Endometrial microvascular endothelial cells (primary cell): ENCODE results near the gene TMEM91. TPM values are rescaled to one million over a fixed set of nuclear protein-coding genes. Genes with fewer than 3 reads are reported as not detected.

Experiments
- in situ Hi-C: cut with HindIII; loops from 2 replicates; pipeline ENCODE4 v1.10.0; 2017; ENCODE audit warnings: low sequenced_read_pairs, low pct_unique_long_range_greater_than_20kb; ENCODE audit errors: inconsistent ontology term
- total RNA-seq: library from RNA; depleted of rRNA; stranded (reverse); fragments of >200 nt; gene quantifications from one replicate; pipeline ENCODE4 v1.2.3, GENCODE V29; 2015; ENCODE audit errors: inconsistent ontology term

Gene TMEM91
- total RNA-seq, 1 donor from 2014 or later = 3.2 TPM

DNA sequence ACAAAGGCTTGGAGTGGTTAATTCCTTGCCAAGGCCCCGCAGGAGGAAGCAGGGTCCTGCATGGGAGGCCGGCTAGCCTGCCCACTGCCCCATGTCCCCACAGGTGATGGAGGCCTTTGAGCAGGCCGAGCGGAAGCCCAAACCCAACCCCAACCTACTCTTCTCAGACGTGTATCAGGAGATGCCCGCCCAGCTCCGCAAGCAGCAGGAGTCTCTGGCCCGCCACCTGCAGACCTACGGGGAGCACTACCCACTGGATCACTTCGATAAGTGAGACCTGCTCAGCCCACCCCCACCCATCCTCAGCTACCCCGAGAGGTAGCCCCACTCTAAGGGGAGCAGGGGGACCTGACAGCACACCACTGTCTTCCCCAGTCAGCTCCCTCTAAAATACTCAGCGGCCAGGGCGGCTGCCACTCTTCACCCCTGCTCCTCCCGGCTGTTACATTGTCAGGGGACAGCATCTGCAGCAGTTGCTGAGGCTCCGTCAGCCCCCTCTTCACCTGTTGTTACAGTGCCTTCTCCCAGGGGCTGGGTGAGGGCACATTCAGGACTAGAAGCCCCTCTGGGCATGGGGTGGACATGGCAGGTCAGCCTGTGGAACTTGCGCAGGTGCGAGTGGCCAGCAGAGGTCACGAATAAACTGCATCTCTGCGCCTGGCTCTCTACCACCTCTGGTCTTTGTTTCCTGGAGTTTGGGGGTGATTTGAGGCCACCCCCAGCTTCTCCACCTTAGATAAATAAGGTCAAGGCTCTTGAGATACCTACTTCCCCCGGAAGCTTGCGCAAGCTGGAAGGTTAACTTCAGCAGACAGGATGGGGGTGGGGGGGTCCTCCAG is 48.2 kb downstream of the TMEM91 start:
- in situ Hi-C loops = loop anchor here (25.0 kb wide), 1 partner anchor 138 kb away; no protein-coding TSS in a partner anchor

- in situ Hi-C loops = no loop called here
Observed at GRCh38 chr19:41425174-41426115, 49.1 kb downstream of the TMEM91 start.

- in situ Hi-C loops = no loop called here
Observed at GRCh38 chr19:41426116-41426841, 49.9 kb downstream of the TMEM91 start.

DNA sequence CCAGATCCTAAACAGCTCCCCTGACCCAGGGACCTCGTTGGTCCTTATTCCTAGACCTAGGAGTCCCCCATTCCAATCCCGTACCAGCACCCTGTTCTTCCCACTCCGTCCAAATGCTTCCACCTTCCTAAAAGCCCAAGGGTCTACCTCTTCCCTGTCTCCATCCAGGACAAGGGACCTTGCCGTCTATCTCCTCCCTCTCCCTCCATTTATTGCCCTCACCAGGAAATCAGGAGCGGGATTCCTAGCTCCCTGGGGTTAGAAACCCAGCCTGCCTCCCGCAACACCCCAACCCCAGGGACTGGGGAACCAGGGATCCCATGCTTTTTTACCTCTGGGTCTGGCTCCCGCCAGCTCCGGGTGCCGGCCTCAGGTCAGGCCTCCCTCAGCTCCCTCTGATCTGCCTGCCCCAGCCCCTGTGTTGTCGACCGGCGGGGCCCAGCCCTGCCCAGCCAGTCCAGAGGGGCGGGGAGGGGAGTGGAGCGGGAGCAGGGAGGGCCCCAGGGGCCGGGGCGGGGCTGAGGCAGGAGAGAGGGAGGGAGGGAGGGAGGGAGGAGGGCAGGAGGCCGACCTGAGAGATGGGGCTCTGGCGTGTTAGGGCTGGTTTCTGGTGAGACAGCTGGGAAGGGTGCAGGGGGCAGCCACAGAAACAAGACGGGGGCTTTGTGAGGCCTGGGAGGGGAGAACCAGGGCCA is 50.8 kb downstream of the TMEM91 start, which contains the start of gene B3GNT8:
TSS of gene B3GNT8 (minus strand) at position 423 of the 695 bp plus-strand sequence. CDS start 596 bp downstream, outside the sequence.
- in situ Hi-C loops = no loop called here

GRCh38 chr19:41427647-41428480 is 51.5 kb downstream of the TMEM91 start:
- in situ Hi-C loops = no loop called here

DNA sequence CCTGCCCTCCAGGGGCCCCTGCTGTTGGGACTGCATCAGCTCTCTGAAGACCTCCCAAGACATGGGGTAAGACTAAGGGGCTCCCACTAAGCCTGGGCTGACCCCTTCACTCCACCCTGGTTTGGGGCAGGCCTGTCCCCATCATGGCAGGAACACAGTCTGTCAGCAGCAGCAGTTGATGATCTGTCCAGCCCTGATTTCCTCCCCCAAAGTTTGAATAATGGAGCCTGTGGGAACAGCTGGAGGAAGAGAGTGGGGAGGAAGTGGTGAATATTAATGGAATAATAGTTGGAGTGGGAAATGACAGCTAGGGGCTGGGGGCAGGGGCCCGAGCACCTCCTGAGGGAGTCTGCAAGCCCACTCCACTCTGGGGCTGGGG is 52.1 kb downstream of the TMEM91 start:
- in situ Hi-C loops = no loop called here

- in situ Hi-C loops = no loop called here
Observed at GRCh38 chr19:41430922-41431321, 54.6 kb downstream of the TMEM91 start.

GRCh38 chr19:41431426-41432386 is 55.4 kb downstream of the TMEM91 start:
- in situ Hi-C loops = no loop called here

DNA sequence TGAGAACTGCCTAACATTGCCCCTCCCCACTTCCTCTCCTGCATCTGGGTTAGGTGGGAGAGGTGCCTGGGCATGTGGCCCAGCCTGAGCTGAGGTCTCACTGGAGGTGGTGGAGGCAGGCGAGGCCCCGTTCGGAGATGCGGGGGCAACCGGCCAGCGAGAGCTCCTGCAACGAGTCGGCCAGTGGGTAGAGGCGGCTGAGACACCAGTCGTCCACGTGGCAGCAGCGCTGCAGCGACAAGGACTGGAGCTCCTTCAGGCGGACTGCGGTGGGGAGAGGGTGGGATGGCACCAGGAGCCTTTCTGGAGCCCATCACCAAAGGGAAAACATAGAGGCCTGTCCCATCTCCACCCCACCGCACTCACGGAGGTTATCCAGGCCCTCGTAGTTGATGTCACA is 56.8 kb downstream of the TMEM91 start:
- in situ Hi-C loops = no loop called here

Other genes with a start within 250 kb of the TMEM91 start
- 7.0 TPM for gene CYP2S1, start 183.3 kb upstream of the TMEM91 start, total RNA-seq
- gene AXL, start 157.3 kb upstream of the TMEM91 start, total RNA-seq = 270 TPM
- gene HNRNPUL1, start 112.2 kb upstream of the TMEM91 start, total RNA-seq = 141 TPM
- gene CCDC97, start 66.4 kb upstream of the TMEM91 start, total RNA-seq = 14.3 TPM
- gene TGFB1, start 22.6 kb upstream of the TMEM91 start, total RNA-seq = 31.8 TPM
- gene B9D2, start 12.4 kb upstream of the TMEM91 start, total RNA-seq = 11.5 TPM
- gene EXOSC5, start 20.8 kb downstream of the TMEM91 start, total RNA-seq = 46.1 TPM
- 50.5 TPM for gene BCKDHA, start 21.3 kb downstream of the TMEM91 start, total RNA-seq
- gene B3GNT8, start 50.8 kb downstream of the TMEM91 start, total RNA-seq = 2.3 TPM
- gene DMAC2, start 63.4 kb downstream of the TMEM91 start, total RNA-seq = 74.0 TPM
- not detected for gene ERICH4, start 66.6 kb downstream of the TMEM91 start, total RNA-seq
- 1.5 TPM for gene CEACAM21, start 199.6 kb downstream of the TMEM91 start, total RNA-seq